HEK293T (cell line): ENCODE data around the gene CASP6.

ENCODE experiments used
- NFRKB ChIP-seq: fragments of 450-650 bp; IDR thresholded peaks from 2 replicates; pipeline ENCODE4 v1.6.1; 2016; ENCODE audit warnings: mild to moderate bottlenecking, moderate library complexity
- TF ChIP-seq, protein P1 (sequence below): fragments of 450-650 bp; IDR thresholded peaks from 2 replicates; pipeline ENCODE4 v1.6.1; 2016

DNA sequence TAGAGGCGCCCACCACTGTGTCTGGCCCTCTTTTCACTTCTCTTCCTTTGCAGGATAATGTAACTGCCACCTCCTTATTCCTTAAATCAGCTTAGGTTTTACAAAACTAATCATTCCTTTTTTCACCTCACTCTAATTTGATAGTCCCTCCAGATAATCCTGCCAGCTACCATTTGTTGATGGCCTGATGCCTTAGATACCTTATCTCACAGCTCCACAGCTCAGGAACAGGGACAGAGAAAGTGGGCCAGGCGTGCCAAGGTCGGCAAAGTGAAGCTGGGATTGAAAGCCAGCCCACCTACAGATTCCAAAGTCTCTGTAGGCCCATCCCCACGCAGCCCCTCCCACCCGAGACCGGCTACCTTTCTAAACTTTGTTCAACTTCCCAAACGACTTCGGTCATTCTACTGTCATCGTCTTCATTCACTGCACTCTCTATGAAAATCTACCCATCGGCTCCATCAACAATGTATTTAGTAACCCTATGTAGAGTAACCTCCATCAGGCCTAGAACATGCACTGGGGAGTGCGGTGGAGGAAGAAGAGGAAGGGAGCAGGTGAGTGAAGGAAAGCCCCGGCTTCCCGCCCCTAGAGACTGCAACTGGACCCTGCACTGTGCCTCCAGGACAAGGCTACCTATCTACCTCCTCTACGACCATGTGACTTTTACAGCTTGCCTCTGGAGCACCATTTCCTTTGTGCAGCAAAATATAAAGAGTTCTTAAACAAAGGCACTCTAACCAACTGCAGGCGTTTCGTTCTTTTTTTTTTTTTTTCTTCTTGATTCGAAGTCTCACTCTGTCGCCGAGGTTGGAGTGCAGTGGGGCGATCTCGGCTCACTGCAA is 1.5 kb downstream of the CASP6 start:
- TF ChIP-seq NFRKB = no peak
- TF ChIP-seq, protein P1, sequence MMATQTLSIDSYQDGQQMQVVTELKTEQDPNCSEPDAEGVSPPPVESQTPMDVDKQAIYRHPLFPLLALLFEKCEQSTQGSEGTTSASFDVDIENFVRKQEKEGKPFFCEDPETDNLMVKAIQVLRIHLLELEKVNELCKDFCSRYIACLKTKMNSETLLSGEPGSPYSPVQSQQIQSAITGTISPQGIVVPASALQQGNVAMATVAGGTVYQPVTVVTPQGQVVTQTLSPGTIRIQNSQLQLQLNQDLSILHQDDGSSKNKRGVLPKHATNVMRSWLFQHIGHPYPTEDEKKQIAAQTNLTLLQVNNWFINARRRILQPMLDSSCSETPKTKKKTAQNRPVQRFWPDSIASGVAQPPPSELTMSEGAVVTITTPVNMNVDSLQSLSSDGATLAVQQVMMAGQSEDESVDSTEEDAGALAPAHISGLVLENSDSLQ = no peak
